SK-N-SH treated with all-trans-retinoic acid at 6 μM for 48 hours (cell line): Measurements from ENCODE around the gene KCNS1.

Experiments used
- ESRRG ChIP-seq: fragments of 250-450 bp; sonication (Bioruptor Pico); IDR thresholded peaks from 2 replicates; pipeline ENCODE4 v1.6.1; 2021; ENCODE audit warnings: mild to moderate bottlenecking
- TF ChIP-seq, protein P1 (sequence below): fragments of 250-450 bp; sonication (Bioruptor Pico); IDR thresholded peaks from 2 replicates; pipeline ENCODE4 v1.8.0; 2020; ENCODE audit warnings: mild to moderate bottlenecking, moderate library complexity, borderline replicate concordance
- TF ChIP-seq, protein P2 (sequence below): fragments of 250-450 bp; sonication (Bioruptor Pico); IDR thresholded peaks from 2 replicates; pipeline ENCODE4 v1.5.0; 2020; ENCODE audit warnings: mild to moderate bottlenecking, moderate library complexity
- TF ChIP-seq, protein P3 (sequence below): fragments of 250-450 bp; sonication (Bioruptor Pico); IDR thresholded peaks from 2 replicates; pipeline ENCODE4 v1.5.1; 2020; ENCODE audit warnings: low read depth, mild to moderate bottlenecking, moderate library complexity

DNA sequence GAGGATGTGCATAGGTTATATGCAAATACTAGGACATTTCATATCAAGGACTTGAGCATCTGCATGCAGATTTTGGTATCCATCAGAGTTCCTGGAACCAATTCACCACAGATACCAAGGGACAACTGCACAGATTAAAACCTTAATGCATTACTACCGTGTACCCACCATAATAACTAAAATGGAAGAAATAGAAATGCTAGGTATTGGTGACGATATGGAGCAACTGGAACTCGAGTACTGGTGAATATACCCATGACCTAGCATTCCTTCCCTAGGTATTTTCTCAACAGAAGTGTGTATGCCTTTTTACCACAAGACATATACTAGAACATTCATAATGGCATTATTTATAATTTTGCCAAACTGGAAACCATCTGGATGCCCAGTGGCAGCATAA is 18.5 kb downstream of the KCNS1 start:
- TF ChIP-seq, protein P1, sequence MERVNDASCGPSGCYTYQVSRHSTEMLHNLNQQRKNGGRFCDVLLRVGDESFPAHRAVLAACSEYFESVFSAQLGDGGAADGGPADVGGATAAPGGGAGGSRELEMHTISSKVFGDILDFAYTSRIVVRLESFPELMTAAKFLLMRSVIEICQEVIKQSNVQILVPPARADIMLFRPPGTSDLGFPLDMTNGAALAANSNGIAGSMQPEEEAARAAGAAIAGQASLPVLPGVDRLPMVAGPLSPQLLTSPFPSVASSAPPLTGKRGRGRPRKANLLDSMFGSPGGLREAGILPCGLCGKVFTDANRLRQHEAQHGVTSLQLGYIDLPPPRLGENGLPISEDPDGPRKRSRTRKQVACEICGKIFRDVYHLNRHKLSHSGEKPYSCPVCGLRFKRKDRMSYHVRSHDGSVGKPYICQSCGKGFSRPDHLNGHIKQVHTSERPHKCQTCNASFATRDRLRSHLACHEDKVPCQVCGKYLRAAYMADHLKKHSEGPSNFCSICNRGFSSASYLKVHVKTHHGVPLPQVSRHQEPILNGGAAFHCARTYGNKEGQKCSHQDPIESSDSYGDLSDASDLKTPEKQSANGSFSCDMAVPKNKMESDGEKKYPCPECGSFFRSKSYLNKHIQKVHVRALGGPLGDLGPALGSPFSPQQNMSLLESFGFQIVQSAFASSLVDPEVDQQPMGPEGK (CRISPR knock-in tag) = no peak
- TF ChIP-seq ESRRG (CRISPR knock-in tag) = no peak
- TF ChIP-seq, protein P2, sequence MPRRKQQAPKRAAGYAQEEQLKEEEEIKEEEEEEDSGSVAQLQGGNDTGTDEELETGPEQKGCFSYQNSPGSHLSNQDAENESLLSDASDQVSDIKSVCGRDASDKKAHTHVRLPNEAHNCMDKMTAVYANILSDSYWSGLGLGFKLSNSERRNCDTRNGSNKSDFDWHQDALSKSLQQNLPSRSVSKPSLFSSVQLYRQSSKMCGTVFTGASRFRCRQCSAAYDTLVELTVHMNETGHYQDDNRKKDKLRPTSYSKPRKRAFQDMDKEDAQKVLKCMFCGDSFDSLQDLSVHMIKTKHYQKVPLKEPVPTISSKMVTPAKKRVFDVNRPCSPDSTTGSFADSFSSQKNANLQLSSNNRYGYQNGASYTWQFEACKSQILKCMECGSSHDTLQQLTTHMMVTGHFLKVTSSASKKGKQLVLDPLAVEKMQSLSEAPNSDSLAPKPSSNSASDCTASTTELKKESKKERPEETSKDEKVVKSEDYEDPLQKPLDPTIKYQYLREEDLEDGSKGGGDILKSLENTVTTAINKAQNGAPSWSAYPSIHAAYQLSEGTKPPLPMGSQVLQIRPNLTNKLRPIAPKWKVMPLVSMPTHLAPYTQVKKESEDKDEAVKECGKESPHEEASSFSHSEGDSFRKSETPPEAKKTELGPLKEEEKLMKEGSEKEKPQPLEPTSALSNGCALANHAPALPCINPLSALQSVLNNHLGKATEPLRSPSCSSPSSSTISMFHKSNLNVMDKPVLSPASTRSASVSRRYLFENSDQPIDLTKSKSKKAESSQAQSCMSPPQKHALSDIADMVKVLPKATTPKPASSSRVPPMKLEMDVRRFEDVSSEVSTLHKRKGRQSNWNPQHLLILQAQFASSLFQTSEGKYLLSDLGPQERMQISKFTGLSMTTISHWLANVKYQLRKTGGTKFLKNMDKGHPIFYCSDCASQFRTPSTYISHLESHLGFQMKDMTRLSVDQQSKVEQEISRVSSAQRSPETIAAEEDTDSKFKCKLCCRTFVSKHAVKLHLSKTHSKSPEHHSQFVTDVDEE (CRISPR knock-in tag) = no peak
- TF ChIP-seq, protein P3, sequence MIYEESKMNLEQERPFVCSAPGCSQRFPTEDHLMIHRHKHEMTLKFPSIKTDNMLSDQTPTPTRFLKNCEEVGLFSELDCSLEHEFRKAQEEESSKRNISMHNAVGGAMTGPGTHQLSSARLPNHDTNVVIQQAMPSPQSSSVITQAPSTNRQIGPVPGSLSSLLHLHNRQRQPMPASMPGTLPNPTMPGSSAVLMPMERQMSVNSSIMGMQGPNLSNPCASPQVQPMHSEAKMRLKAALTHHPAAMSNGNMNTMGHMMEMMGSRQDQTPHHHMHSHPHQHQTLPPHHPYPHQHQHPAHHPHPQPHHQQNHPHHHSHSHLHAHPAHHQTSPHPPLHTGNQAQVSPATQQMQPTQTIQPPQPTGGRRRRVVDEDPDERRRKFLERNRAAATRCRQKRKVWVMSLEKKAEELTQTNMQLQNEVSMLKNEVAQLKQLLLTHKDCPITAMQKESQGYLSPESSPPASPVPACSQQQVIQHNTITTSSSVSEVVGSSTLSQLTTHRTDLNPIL (CRISPR knock-in tag) = no peak
